HepG2 (cell line): ENCODE results near the gene RIPK3. TPM values are rescaled to one million over a fixed set of nuclear protein-coding genes. Genes with fewer than 3 reads are reported as not detected.
A peak's percentile ranks its signal among the peaks of the same experiment; 100 is the strongest.

Experiments
- ATF3 ChIP-seq: sonication (generic); formaldehyde crosslinking; IDR thresholded peaks from 2 replicates; pipeline ENCODE4 v1.4.0; 2020; ENCODE audit warnings: missing genetic modification reagents
- DZIP1 ChIP-seq: sonication (generic); formaldehyde crosslinking; IDR thresholded peaks from 2 replicates; pipeline ENCODE4 v1.5.0; 2020; ENCODE audit warnings: mild to moderate bottlenecking, missing genetic modification reagents
- GLMP ChIP-seq: sonication (generic); formaldehyde crosslinking; IDR thresholded peaks from 2 replicates; pipeline ENCODE4 v1.9.0; 2021; ENCODE audit warnings: missing genetic modification reagents, mild to moderate bottlenecking, borderline replicate concordance
- HOXA3 ChIP-seq: sonication (generic); formaldehyde crosslinking; IDR thresholded peaks from 2 replicates; pipeline ENCODE4 v1.5.0; 2020; ENCODE audit warnings: missing genetic modification reagents
- IKZF5 ChIP-seq: IDR thresholded peaks from 2 replicates; pipeline ENCODE4 v1.6.1; 2018; ENCODE audit warnings: missing genetic modification reagents, mild to moderate bottlenecking, missing compliant biosample characterization
- KLF6 ChIP-seq: IDR thresholded peaks from 2 replicates; pipeline ENCODE4 v1.8.0; 2016; ENCODE audit warnings: missing biosample characterization, missing genetic modification reagents
- MTF2 ChIP-seq: sonication (generic); formaldehyde crosslinking; IDR thresholded peaks from 2 replicates; pipeline ENCODE4 v1.5.0; 2020; ENCODE audit warnings: missing genetic modification reagents, borderline replicate concordance
- MYPOP ChIP-seq: sonication (generic); formaldehyde crosslinking; IDR thresholded peaks from 2 replicates; pipeline ENCODE4 v1.8.1; 2023; ENCODE audit warnings: mild to moderate bottlenecking, moderate library complexity, missing genetic modification reagents
- NFRKB ChIP-seq: fragments of 450-650 bp; IDR thresholded peaks from 2 replicates; pipeline ENCODE4 v1.6.1; 2017
- NFYC ChIP-seq: IDR thresholded peaks from 2 replicates; pipeline ENCODE4 v1.6.1; 2016; ENCODE audit warnings: missing genetic modification reagents, missing compliant biosample characterization
- ONECUT2 ChIP-seq: sonication (generic); formaldehyde crosslinking; IDR thresholded peaks from 2 replicates; pipeline ENCODE4 v1.4.0; 2020; ENCODE audit warnings: missing genetic modification reagents
- SMAD3 ChIP-seq: sonication (generic); formaldehyde crosslinking; IDR thresholded peaks from 2 replicates; pipeline ENCODE4 v1.4.0; 2020; ENCODE audit warnings: missing genetic modification reagents
- SNAI1 ChIP-seq: sonication (generic); formaldehyde crosslinking; IDR thresholded peaks from 2 replicates; pipeline ENCODE4 v1.5.0; 2020; ENCODE audit warnings: mild to moderate bottlenecking, missing genetic modification reagents, borderline replicate concordance
- ZNF207 ChIP-seq: fragments of 450-650 bp; IDR thresholded peaks from 2 replicates; pipeline ENCODE4 v1.6.1; 2016; ENCODE audit warnings: antibody characterized with exemption, borderline replicate concordance
- ZNF292 ChIP-seq: sonication (generic); formaldehyde crosslinking; IDR thresholded peaks from 2 replicates; pipeline ENCODE4 v1.8.1; 2022; ENCODE audit warnings: mild to moderate bottlenecking, low read depth, missing genetic modification reagents, borderline replicate concordance
- ZNF30 ChIP-seq: sonication (generic); formaldehyde crosslinking; IDR thresholded peaks from 2 replicates; pipeline ENCODE4 v1.5.0; 2020; ENCODE audit warnings: mild to moderate bottlenecking, missing genetic modification reagents
- ZNF496 ChIP-seq: sonication (generic); formaldehyde crosslinking; IDR thresholded peaks from 2 replicates; pipeline ENCODE4 v1.8.1; 2023; ENCODE audit warnings: mild to moderate bottlenecking, moderate library complexity, missing genetic modification reagents; ENCODE audit not compliant: insufficient replicate concordance
- ZNF772 ChIP-seq: sonication (generic); formaldehyde crosslinking; IDR thresholded peaks from 2 replicates; pipeline ENCODE4 v1.5.0; 2020; ENCODE audit warnings: mild to moderate bottlenecking, missing genetic modification reagents
- ZNF776 ChIP-seq: sonication (generic); formaldehyde crosslinking; IDR thresholded peaks from 2 replicates; pipeline ENCODE4 v1.4.0; 2020; ENCODE audit warnings: mild to moderate bottlenecking, missing genetic modification reagents
- ZSCAN29 ChIP-seq: sonication (generic); formaldehyde crosslinking; conservative IDR thresholded peaks from 2 replicates; pipeline ENCODE4 v1.4.0; 2020; ENCODE audit warnings: mild to moderate bottlenecking, missing genetic modification reagents
- polyA plus RNA-seq, 8 experiments: library from polyadenylated mRNA; depleted of rRNA in 3 of 8; stranded (reverse) in 7 of 8; unstranded in 1 of 8; fragments of >200 nt; fragmentation: Illumina TruSeq in 4 of 8; extraction: Trizol in 4 of 8; gene quantifications; 2 replicates each; pipeline versions ENCODE4 v1.2.1 to v1.2.3, GENCODE V29; 2011 to 2016; ENCODE audit warnings: low read depth in 4 of 8, missing spikeins in 1 of 8, mixed read lengths in 1 of 8; ENCODE audit not compliant: insufficient read depth in 1 of 8
- total RNA-seq, 5 experiments: library from RNA; depleted of rRNA; stranded (reverse); fragments of >200 nt; fragmentation: Illumina TruSeq; extraction: Trizol; gene quantifications; 2 replicates each; pipeline ENCODE4 v1.2.3, GENCODE V29; 2016; ENCODE audit warnings: low read depth in 1 of 5
- TF ChIP-seq, protein P1 (sequence below): sonication (generic); formaldehyde crosslinking; conservative IDR thresholded peaks from 2 replicates; pipeline ENCODE4 v1.4.0; 2020; ENCODE audit warnings: missing genetic modification reagents
- TF ChIP-seq, protein P2 (sequence below): IDR thresholded peaks from 2 replicates; pipeline ENCODE4 v1.6.1; 2016

Gene RIPK3
- total and polyA plus RNA-seq, 2 of the 13 experiments (the other 11 are each of a cell fraction or from before 2014, with no cell fraction given): not detected

DNA sequence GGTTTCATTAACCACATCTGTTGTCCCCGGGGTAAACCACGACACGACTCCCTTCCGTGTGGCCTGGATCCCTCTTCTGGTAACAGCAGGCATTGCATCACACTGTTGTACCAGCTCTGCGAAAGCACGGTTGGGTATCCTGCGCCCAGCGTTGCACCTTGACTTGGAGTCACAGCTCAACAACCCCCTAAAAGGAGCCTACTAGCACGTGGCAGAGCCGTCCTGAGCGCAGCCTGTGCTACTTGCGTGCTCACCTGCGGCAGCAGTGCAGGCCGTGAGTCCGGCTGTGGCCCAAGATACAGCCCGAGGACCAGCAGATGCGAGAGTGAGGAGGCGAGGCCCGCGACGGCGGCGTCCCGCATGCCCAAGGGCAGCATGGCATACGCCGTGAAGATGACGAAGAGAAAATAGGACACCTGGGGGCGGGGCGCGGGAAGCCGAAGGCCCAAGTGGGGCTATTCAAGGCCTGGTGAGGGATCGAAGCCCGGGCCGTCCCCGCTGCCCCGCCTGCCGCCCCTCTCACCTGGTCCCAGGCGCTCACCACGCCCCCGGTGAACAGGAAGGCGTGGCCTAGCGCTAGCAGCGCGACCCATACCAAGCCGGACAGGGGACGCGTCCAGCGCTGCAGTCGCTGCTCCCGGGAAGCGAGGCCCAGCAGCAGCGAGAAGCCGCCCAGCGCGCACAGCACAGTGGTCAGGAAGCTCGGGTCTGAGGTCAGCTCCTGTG lies 7.4 kb downstream of the RIPK3 start (continued):
- no peak for TF ChIP-seq GLMP (CRISPR knock-in tag)
- peak; percentile 95 for TF ChIP-seq SNAI1 (CRISPR knock-in tag)
- peak; percentile 96 for TF ChIP-seq ZNF776 (CRISPR knock-in tag)
- TF ChIP-seq, protein P1, sequence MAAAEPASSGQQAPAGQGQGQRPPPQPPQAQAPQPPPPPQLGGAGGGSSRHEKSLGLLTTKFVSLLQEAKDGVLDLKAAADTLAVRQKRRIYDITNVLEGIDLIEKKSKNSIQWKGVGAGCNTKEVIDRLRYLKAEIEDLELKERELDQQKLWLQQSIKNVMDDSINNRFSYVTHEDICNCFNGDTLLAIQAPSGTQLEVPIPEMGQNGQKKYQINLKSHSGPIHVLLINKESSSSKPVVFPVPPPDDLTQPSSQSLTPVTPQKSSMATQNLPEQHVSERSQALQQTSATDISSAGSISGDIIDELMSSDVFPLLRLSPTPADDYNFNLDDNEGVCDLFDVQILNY (CRISPR knock-in tag): peak; percentile 39; the same call in 1 of the 2 replicates
- TF ChIP-seq ZNF292 (CRISPR knock-in tag): peak; percentile 67
- peak; percentile 86; the same call in 1 of the 2 replicates for TF ChIP-seq SMAD3
- TF ChIP-seq NFRKB: no peak
- TF ChIP-seq ATF3 (CRISPR knock-in tag): peak; percentile 55
- TF ChIP-seq ZSCAN29: peak; percentile 96
- TF ChIP-seq ZNF772 (CRISPR knock-in tag): peak; percentile 94; the same call in 1 of the 2 replicates
- TF ChIP-seq DZIP1 (CRISPR knock-in tag): peak; percentile 46; the same call in 1 of the 2 replicates
- no peak for TF ChIP-seq ZNF207
- peak; percentile 99 for TF ChIP-seq ZNF30
- peak; percentile 88; the same call in 1 of the 2 replicates for TF ChIP-seq IKZF5 (CRISPR knock-in tag)
- peak; percentile 98 for TF ChIP-seq MYPOP
- TF ChIP-seq NFYC: peak; percentile 53
- no peak for TF ChIP-seq ONECUT2 (CRISPR knock-in tag)
- TF ChIP-seq, protein P2, sequence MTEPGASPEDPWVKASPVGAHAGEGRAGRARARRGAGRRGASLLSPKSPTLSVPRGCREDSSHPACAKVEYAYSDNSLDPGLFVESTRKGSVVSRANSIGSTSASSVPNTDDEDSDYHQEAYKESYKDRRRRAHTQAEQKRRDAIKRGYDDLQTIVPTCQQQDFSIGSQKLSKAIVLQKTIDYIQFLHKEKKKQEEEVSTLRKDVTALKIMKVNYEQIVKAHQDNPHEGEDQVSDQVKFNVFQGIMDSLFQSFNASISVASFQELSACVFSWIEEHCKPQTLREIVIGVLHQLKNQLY (CRISPR knock-in tag): no peak
- TF ChIP-seq KLF6: peak; percentile 93; the same call in 1 of the 2 replicates
- TF ChIP-seq HOXA3 (CRISPR knock-in tag): peak; percentile 42
- TF ChIP-seq MTF2 (CRISPR knock-in tag): peak; percentile 100
- peak; percentile 67 for TF ChIP-seq ZNF496 (CRISPR knock-in tag)
